AG09319 (cell line): ENCODE data around the gene MYO5B.

Source experiments
- DNase-seq: peaks from one replicate; pipeline ENCODE4 v3.0.0-alpha.2; 2010; ENCODE audit warnings: low read depth; ENCODE audit errors: extremely low read depth
- TF ChIP-seq, protein P1 (sequence below): IDR thresholded peaks from 2 replicates; pipeline ENCODE4 v1.5.1; 2011; ENCODE audit warnings: low read depth, mild to moderate bottlenecking, inconsistent platforms, low read length, moderate library complexity

MYO5B gene

DNA sequence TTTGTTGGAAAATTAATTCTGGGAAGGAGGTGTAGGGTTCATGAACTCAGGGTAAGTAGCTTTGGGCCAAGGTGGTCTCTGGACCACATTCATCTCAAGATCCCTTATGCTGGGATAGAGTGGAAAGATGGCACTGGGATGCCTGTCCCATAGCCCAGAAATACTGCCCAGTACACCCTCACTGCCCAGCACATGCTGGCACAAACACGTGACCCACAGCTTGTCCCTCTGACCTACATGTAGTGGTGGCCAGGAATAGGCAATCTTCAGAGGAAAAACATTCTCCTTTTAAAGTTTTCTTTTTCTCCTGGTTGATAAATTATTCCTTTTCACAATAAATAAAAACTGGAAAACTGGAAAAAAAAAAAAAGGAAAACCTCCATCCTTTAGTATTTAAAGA is 246.0 kb downstream of the MYO5B start:
- TF ChIP-seq, protein P1, sequence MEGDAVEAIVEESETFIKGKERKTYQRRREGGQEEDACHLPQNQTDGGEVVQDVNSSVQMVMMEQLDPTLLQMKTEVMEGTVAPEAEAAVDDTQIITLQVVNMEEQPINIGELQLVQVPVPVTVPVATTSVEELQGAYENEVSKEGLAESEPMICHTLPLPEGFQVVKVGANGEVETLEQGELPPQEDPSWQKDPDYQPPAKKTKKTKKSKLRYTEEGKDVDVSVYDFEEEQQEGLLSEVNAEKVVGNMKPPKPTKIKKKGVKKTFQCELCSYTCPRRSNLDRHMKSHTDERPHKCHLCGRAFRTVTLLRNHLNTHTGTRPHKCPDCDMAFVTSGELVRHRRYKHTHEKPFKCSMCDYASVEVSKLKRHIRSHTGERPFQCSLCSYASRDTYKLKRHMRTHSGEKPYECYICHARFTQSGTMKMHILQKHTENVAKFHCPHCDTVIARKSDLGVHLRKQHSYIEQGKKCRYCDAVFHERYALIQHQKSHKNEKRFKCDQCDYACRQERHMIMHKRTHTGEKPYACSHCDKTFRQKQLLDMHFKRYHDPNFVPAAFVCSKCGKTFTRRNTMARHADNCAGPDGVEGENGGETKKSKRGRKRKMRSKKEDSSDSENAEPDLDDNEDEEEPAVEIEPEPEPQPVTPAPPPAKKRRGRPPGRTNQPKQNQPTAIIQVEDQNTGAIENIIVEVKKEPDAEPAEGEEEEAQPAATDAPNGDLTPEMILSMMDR, result no peak
- no peak for DNase-seq

DNA sequence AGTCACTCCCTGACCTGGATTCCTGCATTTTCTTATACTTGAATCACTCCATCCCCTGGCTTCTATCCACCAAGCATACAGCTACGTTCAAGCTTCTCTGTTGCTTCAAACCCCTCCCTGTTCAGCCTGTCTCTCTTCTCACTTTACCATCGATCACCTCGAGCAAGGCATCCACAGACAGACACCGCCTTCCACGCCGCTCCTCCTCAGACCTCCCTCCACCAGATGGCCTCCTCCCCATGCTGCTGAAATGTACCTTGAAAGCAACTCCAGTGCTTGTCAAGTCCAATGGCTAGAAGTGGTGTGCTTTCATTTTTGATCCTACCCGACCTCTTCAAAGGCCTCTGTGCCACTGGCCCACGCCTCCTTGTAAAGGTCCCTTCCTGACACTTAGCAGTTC is 250.3 kb downstream of the MYO5B start:
- no peak for DNase-seq
- TF ChIP-seq, protein P1, result no peak; the same call in none of the 2 replicates

DNA sequence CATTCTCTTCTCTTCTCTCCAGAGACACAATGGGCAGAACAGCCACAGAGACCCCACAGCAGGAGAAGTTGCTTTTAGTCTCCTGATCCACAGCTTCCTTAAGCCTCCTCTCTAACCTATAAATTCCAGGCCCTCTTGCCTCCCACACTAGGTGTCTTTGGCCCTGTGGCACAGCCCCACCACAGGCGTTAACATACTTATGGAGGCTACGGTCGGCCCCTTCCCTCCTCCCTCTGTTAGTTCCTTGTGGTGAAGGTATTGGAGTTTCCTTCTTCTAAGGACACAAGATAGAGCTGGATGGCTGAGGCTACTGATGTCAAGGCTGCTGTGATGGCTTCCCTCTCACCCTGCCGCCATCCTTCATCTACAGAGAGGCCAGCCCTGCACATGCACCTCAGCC is 258.1 kb downstream of the MYO5B start:
- TF ChIP-seq, protein P1, result no peak
- DNase-seq, result no peak

DNA sequence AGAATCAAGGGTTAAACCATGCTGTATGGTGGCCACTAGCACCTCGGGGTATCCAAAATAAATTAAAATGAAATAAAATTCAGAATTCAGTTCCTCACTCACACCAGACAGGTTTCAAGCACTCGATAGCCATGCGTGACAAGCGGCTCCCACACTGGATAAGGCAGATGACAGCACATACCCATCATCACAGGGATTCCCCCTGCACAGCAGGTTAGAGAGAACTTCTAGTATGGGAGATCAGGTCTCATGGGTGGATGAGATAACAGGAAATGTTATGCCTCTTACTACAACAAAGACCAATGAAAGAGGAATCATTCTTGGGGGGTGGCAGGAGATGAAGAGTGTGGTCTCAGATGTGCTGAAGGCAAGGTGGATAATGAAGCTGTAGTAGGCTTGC is 259.7 kb downstream of the MYO5B start:
- DNase-seq, result no peak
- TF ChIP-seq, protein P1, result no peak

DNA sequence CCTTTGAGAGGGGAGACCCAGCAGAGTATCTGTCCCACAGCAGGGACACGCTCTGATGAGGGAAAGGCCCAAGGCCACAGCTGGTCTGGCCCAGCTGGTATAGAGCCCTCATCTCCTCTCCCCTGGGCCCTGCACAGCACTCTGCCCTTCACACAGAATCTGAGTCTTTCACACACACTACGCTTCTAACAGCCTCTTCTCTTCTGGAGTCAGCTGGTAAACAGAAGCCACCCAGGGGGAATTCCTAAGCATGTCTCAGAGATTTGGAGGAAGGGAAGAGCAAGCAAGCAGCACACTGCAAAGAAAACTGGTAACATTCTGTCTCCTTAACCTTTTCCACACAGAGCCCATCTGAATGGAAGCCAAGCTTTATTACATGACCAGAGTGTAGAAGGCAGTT is 260.5 kb downstream of the MYO5B start:
- no peak for DNase-seq
- TF ChIP-seq, protein P1, result no peak

DNA sequence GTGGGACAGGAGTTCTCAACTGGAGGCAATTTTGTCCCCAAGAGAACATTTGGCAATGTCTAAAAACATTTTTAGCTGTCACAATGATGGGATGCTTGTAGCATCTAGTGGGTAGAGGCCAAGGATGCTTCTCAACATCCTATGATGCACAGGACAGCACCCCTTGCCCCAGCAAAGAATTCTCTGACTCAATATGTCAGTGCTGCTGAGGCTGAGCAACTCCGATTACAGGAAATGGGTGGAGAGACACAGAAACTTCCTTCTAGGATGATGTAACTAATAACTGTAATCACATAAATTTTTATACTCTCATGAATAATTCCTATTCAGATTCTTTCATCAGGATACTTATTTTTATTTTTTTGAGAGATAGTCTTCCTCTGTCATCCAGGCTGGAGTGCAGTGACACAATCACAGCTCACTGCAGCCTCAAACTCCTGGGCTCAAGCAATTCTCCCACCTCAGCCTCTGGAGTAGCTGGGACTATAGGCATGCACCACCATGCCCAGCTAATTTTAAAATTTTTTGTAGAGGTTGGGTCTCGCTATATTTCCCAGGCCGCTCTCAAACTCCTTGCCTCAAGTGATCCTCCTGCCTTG is 261.3 kb downstream of the MYO5B start:
- TF ChIP-seq, protein P1, result no peak
- no peak for DNase-seq

DNA sequence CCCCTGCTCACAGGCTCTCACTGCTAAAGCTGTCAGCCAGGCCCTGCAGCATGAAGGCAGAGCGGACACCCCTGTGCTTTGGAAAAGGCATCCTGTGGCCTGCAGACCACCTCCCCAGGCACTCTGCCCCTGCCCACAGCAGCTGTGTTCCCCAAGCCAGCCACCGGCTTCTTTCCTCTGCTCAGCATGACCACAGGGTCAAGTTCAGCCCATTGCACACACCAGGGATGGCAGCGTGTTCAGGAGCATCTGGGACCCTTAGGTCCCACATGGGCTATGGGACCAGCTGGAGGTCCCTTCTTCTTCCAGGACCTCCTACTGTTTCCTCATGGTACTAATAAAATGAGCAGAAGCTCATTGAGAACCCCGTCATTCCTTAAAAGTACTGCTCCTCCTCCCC is 263.2 kb downstream of the MYO5B start:
- TF ChIP-seq, protein P1, result no peak
- no peak for DNase-seq
